Tibial nerve (tissue), 4 donors: ENCODE measurements around the gene CTNNBIP1. TPM values are rescaled to one million over a fixed set of nuclear protein-coding genes. Genes with fewer than 3 reads are reported as not detected.

ENCODE experiments used
- DNase-seq, 2 donors: peaks; one replicate each; pipeline ENCODE4 v3.0.0-alpha.2; 2019; ENCODE audit warnings: low spot score in 2 of 2
- H3K27ac ChIP-seq, 4 donors: fragments of 200-600 bp; sonication (generic) in 3 of 4; one replicate each; pipeline ENCODE4 v1.5.1; 2017 to 2019; ENCODE audit warnings: mild to moderate bottlenecking in 1 of 4
- H3K27me3 ChIP-seq, 2 donors: fragments of 200-600 bp; sonication (generic) in 1 of 2; one replicate each; pipeline versions ENCODE4 v1.5.1 to v1.6.0; 2017 to 2019
- H3K36me3 ChIP-seq, 3 donors: fragments of 200-600 bp; sonication (generic); one replicate each; pipeline ENCODE4 v1.5.1; 2018 to 2019
- H3K4me1 ChIP-seq, 4 donors: fragments of 200-600 bp; sonication (generic) in 3 of 4; one replicate each; pipeline ENCODE4 v1.5.1; 2017 to 2019
- H3K4me3 ChIP-seq, 4 donors: fragments of 200-600 bp; sonication (generic) in 3 of 4; one replicate each; pipeline ENCODE4 v1.5.1; 2017 to 2019; ENCODE audit warnings: mild to moderate bottlenecking in 1 of 4, moderate library complexity in 1 of 4
- H3K9me3 ChIP-seq, 4 donors: fragments of 200-600 bp; sonication (generic) in 3 of 4; one replicate each; pipeline ENCODE4 v1.5.1; 2017 to 2019
- EP300 ChIP-seq, 2 donors: sonication (generic); formaldehyde crosslinking; IDR thresholded peaks; one replicate each; pipeline ENCODE4 v1.6.1; 2017; ENCODE audit warnings: antibody characterized with exemption in 2 of 2, mild to moderate bottlenecking in 1 of 2
- POLR2A ChIP-seq, 2 donors: fragments of 450-650 bp; IDR thresholded peaks; one replicate each; pipeline ENCODE4 v1.6.1; 2017; ENCODE audit warnings: antibody characterized with exemption in 2 of 2, mild to moderate bottlenecking in 2 of 2, moderate library complexity in 2 of 2
- WGBS, 2 donors: methylation state at CpG; one replicate each; pipeline ENCODE4 v1.1.5; 2018; 5-methylcytosine and 5-hydroxymethylcytosine counted together
- total RNA-seq, 4 donors: library from RNA; depleted of rRNA; stranded (reverse); fragments of >200 nt; gene quantifications; one replicate each; pipeline ENCODE4 v1.1.0, GENCODE V29; 2016
- TF ChIP-seq, protein P1 (sequence below), 5 experiments: fragments of 200-600 bp in 3 of 5; fragments of 450-650 bp in 2 of 5; sonication (generic) in 3 of 5; IDR thresholded peaks; one replicate each; pipeline ENCODE4 v1.5.1; 2016 to 2019; ENCODE audit warnings: antibody characterized with exemption in 5 of 5, mild to moderate bottlenecking in 3 of 5, moderate library complexity in 2 of 5

The CTNNBIP1 gene
- total RNA-seq, 4 donors from 2014 or later = 17.0 to 24.9 (median 20.3) TPM

DNA sequence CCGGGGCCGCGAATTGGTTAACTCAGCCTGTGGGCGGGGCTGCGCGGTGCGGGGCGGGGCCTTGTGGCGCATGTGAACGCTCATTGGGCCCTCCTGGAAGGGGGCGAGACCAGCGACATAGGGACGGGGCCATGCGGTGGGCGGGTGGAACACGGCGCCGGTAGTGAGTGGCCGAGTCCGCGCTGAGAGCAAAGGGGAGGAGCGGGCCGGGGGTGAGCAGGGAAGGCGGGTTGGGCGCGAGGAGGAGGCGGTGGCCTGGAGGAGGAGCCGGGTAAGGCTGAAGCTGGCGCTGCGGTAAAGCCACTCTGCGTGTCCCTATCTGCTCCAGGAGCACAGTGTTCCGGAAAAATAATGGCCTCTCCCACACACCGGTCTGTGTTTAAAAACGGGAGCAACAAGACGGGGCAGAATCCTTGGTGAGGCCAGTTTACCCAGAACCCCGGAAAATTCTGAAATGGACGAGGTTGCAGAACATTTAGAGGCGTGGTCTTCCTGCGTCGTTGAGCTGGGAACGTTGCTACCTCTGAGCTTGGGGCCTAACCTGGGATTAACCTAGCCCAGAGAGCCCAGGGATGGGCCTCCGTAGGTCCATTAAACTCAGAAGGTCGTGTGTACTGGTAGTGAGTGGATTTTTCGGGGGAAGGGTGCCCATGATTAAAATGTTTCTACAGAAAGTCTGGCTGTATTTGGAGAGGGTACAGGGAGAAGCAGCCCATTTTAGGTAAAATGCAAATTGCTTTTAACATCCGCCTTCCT is 532 bp upstream of the CTNNBIP1 start:
- no peaks in the 10 kb centered on the region for H3K9me3 ChIP-seq
- WGBS, 2 donors = 1% methylated on average over 29 to 36 of the region's 45 CpGs
- TF ChIP-seq EP300 (IDR thresholded peaks at IDR 0.05) (peak; percentile 24 to 93), POLR2A (IDR thresholded peaks at IDR 0.05) (peak; percentile 71 to 93)
- TF ChIP-seq, protein P1, sequence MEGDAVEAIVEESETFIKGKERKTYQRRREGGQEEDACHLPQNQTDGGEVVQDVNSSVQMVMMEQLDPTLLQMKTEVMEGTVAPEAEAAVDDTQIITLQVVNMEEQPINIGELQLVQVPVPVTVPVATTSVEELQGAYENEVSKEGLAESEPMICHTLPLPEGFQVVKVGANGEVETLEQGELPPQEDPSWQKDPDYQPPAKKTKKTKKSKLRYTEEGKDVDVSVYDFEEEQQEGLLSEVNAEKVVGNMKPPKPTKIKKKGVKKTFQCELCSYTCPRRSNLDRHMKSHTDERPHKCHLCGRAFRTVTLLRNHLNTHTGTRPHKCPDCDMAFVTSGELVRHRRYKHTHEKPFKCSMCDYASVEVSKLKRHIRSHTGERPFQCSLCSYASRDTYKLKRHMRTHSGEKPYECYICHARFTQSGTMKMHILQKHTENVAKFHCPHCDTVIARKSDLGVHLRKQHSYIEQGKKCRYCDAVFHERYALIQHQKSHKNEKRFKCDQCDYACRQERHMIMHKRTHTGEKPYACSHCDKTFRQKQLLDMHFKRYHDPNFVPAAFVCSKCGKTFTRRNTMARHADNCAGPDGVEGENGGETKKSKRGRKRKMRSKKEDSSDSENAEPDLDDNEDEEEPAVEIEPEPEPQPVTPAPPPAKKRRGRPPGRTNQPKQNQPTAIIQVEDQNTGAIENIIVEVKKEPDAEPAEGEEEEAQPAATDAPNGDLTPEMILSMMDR (IDR thresholded peaks at IDR 0.05) = peak in 3 of 5 experiments; percentile 6 to 27 (median 13)

DNA sequence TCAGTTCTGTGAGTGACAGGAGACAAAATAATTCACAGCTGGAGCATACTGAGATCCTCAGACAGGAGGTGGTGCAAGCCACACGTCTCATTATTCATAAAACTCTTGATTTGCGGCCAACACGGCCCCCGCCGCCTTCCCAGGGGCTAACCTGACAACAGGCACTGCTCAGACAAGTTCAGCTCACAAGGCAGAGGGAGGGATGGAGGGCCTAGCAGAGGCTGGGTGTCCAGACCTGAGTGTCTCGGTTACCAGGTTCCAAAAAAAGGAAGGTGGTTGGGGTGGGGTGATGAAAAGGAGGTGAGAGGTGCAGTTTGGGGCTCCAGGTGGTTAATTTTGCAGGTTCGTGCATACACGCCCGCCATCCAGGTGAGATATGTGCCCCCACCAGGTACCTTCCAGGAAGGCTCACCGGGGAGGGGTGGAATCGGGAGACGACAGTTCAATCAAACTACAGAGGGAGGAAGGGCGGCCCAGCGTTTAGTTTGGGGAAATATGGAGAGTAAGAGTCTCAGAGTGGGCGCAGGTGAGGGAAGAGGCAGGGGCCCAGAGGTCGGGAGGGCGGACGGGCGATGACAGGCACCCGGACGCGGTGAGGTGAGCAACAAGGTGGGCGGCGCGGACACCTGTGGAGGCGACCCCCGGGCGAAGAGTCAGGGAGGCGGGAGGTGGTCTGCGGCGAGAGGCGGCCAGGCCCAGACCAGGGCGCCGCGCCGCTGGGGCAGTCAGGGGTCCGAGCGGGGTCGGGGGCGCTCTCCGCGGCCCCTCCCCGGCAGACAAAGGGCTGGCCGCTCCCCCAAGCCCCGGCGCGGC is 629 bp downstream of the CTNNBIP1 start:
- no peaks in the 10 kb centered on the region for H3K36me3 ChIP-seq
- WGBS, 2 donors = 1% methylated on average over 29 to 42 of the region's 47 CpGs
- H3K27ac ChIP-seq = peak overlapping the region in 3 of 4 donors; percentile 72 to 85 (median 80)
- H3K4me1 ChIP-seq = peaks cover 0 to 21% (median 15%) of the 10 kb centered on the region in 4 donors
- H3K4me3 ChIP-seq = peak overlapping the region; percentile 38 to 81 (median 74)
- H3K27me3 ChIP-seq = no peaks in the 10 kb centered on the region
- H3K9me3 ChIP-seq = no peaks in the 10 kb centered on the region
- DNase-seq = no peak
- TF ChIP-seq, protein P1 (IDR thresholded peaks at IDR 0.05) = peak in 1 of 5 experiments; percentile 9
- no peak for TF ChIP-seq EP300 (IDR thresholded peaks at IDR 0.05)

More for the DNA sequence above, 532 bp upstream of the CTNNBIP1 start:
- Histone ChIP-seq H3K36me3 (no peaks in the 10 kb centered on the region), H3K27me3 (no peaks in the 10 kb centered on the region), H3K4me1 (peaks cover 0 to 21% (median 15%) of the 10 kb centered on the region in 4 donors), H3K27ac (peak overlapping the region; percentile 76 to 98 (median 92)), H3K4me3 (peak overlapping the region; percentile 41 to 66 (median 54))
- DNase-seq = peak; percentile 100

DNA sequence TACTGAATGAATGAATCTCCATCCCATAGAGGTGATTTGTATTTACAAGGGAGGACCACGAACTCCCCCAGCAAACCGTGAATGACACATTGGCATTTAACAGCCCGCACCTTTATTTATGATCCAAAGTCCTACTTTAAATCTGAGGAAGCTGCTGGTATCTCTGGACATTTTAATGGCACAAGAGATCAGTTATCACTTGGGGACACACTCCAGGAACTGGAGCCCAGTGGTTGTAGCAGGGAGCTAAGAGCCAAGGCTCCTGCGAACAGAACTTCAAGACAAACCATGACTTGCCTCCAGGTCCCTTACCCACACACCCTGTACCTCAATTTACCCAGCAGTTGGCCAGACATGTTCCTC is 1.2 kb downstream of the CTNNBIP1 start:
- DNase-seq = no peak
- Histone ChIP-seq H3K4me1 (peaks cover 0 to 21% (median 15%) of the 10 kb centered on the region in 4 donors), H3K27ac (peak overlapping the region in 2 of 4 donors; percentile 80 to 85), H3K9me3 (no peaks in the 10 kb centered on the region), H3K27me3 (no peaks in the 10 kb centered on the region), H3K36me3 (no peaks in the 10 kb centered on the region), H3K4me3 (peak overlapping the region in 3 of 4 donors; percentile 73 to 81 (median 76))
- TF ChIP-seq EP300 (IDR thresholded peaks at IDR 0.05) = no peak
- TF ChIP-seq, protein P1 (IDR thresholded peaks at IDR 0.05) = no peak
- TF ChIP-seq POLR2A (IDR thresholded peaks at IDR 0.05) = no peak
- 67% methylated on average over 4 of the region's 4 CpGs for WGBS, 2 donors

DNA sequence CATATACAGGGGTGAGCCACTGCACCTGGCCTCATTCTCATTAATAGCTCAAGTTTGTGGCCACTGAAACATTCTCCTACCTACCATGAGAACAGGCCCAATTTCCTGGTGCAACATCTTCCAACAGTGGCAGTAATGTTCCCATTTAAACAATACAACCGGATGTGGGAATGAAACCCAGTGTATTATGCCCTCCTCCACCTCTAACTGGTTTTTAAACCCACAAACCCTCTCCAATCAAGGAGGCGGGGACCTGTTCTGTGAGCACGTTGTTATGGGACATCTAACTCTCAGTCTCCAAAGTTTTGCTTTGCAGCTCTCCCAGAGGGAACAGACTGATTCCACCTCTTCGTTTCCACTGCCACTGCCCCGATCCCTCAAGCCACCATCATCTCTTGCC is 2.6 kb downstream of the CTNNBIP1 start:
- H3K4me3 ChIP-seq = no peak overlapping the region
- no peak overlapping the region for H3K27ac ChIP-seq
- no peak for TF ChIP-seq POLR2A (IDR thresholded peaks at IDR 0.05)
- TF ChIP-seq EP300 (IDR thresholded peaks at IDR 0.05) = no peak
- TF ChIP-seq, protein P1 (IDR thresholded peaks at IDR 0.05) = no peak
- no peaks in the 10 kb centered on the region for H3K27me3 ChIP-seq
- peaks cover 0 to 21% (median 15%) of the 10 kb centered on the region in 4 donors for H3K4me1 ChIP-seq
- no peaks in the 10 kb centered on the region for H3K36me3 ChIP-seq
- 60 to 76% methylated on average over 5 of the region's 5 CpGs for WGBS, 2 donors
- no peak for DNase-seq
- H3K9me3 ChIP-seq = no peaks in the 10 kb centered on the region
